ENCODE results near the gene SYN1.

- TF ChIP-seq POLR2A (IDR thresholded peaks at IDR 0.05) (no peak), CTCF (IDR thresholded peaks at IDR 0.05) (no peak), EP300 (IDR thresholded peaks at IDR 0.05) (no peak), POLR2AphosphoS5 (IDR thresholded peaks at IDR 0.05) (no peak)
These were observed 653 bp downstream of the SYN1 start for GRCh38 chrX:47618923-47619485.

Data from sigmoid colon (tissue), 4 donors.